A549 treated with GW870086 at 1 μM for 4 hours (cell line): ENCODE data around the gene SAC3D1. TPM values are rescaled to one million over a fixed set of nuclear protein-coding genes. Genes with fewer than 3 reads are reported as not detected.

Source experiments
- total RNA-seq: library from RNA; stranded (reverse); fragments of 200-300 nt; extraction: Qiagen RNA extraction; gene quantifications from 5 replicates; pipeline ENCODE4 v1.2.3, GENCODE V29; 2022; ENCODE audit warnings: low read depth

Gene SAC3D1
- total RNA-seq: 33.6 to 55.1 TPM (median 50.9 TPM) in 5 replicates

GRCh38 chr11:65040847-65041622 is at the start of gene SAC3D1:
TSS of gene SAC3D1 (plus strand) at chr11:65041210. CDS start at chr11:65041293, 83 bp downstream.

DNA sequence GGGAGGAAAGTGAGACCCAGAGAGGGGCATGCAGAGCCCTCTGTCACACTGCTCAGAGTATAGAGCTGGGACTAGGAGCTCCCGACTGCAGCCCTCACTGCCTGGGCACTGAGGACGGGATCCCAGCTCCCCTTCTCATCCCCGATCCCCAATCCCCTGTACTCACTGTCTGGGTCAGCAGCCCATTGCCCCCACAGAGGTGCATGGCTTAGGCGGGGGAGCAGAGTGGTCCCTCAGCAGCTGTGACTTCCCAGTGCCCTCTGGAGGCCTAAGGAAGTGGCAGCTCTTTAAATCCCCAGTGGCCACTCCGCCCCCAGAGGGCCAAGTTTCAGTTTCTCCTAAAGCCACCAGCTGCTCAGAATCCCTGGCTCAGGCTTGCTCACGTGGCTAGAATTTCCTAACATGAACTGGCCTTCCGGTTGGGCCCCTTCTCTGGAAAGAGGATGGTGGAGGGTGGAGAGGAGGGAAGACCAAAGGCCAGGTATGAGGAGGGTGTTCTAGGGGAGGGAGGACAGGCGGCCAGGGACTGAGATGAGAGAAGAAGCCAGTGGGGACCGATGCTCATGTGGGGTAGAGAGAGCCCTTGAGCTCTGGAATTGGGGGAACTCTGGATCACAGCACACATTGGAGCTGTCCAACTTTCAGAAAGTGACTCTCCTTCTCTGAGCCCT is 44.2 kb upstream of the SAC3D1 start, which contains the start of gene BATF2:
BATF2 (minus strand) TSS at position 262 of the 671 bp plus-strand sequence; CDS start at position 205, 57 bp downstream.

GRCh38 chr11:65013888-65014725 is 26.9 kb upstream of the SAC3D1 start, which contains the start of gene ARL2:
TSS of gene ARL2 (plus strand) at chr11:65014160. CDS start at chr11:65014208, 48 bp downstream.

DNA sequence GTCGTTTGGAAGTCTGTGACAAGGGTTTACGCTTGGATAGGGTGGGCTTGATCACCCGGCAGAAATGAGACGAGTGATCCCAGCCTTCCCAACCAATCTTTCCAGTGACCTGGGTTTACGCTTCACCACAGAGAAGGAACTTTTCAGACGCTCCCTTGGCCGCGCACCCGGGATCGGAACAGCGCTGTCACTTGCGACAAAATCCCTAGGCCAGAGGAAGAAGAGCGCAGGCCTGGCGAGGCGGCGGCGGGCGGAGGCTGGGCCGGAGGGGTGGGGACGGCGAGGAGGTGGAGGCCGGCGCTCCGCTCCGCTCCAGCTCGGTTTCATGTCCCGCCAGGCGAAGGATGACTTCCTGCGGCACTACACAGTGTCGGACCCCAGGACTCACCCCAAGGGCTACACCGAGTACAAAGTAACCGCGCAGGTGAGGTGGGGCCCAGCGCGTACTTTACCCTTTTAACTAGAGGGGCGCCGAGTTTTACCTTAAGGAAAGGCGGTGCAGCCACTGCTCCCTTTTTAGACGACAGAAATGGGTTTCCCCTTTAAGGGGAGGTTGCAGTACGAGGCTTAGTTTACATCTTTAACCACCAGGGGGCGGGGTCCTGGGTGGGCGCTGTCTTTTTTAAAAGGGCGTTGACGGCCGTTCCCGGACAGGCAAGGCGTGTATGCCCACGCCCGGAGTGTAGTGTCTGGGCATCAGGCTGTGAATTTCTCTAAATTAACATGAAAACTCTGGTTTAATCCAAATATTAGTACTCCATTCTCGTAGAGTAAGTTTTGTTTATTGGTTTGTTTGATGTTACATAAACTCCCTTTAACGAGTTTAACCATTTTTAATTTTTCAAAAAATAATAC is 13.6 kb upstream of the SAC3D1 start, which contains the start of gene SNX15:
SNX15 (plus strand) TSS at position 227 of the 855 bp plus-strand sequence; CDS start at position 326, 99 bp downstream.

DNA sequence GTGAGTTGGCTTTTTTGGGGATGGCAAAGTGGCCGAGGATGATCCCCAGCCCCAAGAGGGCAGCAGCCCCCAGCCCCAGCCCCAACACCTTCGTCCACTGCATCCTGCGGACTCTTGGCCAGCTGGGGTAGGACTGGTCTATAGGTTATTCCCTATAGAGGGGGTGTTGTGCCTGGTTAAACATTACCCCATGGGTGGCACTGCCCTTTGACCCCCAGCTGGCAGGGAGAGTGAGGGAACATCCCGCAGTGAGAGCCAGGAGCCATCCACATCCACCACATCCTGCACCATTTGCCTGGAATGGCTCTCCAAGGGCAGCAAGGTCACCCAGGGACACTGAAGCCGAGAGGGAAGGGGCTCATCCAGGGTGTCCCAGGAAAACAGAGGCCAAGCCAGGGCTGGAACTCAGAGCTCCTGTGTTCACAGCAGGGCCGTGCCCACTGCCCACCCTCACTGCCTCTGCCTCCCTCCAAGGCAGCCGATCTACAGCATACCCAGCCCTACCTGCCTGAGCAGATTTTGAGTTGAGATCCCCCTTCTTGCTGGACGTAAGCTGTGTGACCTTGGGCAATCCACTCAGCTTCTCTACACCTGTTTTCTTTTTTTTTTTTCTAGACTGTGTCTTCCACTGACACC is 17.5 kb downstream of the SAC3D1 start, which contains the start of gene NAALADL1:
NAALADL1 (minus strand) TSS at position 135 of the 636 bp plus-strand sequence; CDS start at position 103, 32 bp downstream.

DNA sequence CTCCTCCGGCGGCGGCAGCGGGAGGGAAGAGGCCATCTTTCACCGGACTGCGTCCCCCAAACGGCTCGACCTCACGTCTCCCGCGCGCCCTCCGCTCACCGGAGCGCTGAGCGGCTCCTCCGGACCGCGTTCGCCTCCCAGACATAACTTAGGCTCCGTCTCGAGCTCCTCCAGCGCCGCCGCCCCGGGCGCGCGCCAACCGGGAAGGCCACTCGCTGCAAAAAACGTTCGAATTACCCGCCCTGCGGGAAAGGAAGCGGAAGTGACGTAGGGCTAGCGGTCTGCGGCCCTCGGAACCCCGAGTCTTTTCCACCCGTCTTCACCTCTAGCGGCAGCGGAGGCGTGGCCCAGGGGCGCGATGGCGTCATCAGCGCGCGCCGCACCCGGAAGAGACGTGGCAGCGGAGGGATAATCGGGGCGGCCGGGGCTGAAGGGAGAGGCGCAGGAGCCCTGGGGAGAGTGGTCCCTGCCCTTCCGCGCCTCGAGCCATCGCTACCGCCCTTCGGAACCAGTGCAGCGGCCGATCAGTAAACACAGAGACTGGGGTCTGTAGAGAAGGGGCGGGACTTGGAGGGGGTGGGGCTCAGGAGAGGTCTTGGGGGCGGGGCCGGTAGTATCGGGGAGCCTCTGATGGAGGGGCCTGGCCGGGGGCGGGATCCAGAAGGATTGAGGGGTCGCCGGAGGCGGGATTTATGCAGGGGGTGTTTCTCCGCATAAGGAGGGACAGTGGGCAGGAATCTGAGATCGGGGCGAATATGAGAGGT is 43.0 kb downstream of the SAC3D1 start, which contains the start of the genes CDCA5 and ZFPL1:
CDCA5 (minus strand) TSS at position 207 of the 764 bp plus-strand sequence; CDS start at position 145, 62 bp downstream.
ZFPL1 (plus strand) TSS at position 389 of the 764 bp plus-strand sequence. CDS start 477 bp downstream, outside the sequence.

Other genes with a start within 250 kb of the SAC3D1 start
- gene MAP4K2, start 238.0 kb upstream of the SAC3D1 start, total RNA-seq: 6.9 to 9.1 TPM (median 8.0 TPM) in 5 replicates
- 28.7 to 39.3 TPM (median 36.7 TPM) in 5 replicates for gene MEN1, start 230.7 kb upstream of the SAC3D1 start, total RNA-seq
- gene CDC42BPG, start 196.6 kb upstream of the SAC3D1 start, total RNA-seq: 1.1 to 1.8 TPM (median 1.6 TPM) in 5 replicates
- gene EHD1, start 162.6 kb upstream of the SAC3D1 start, total RNA-seq: 104 to 140 TPM (median 129 TPM) in 5 replicates
- gene ATG2A, start 124.0 kb upstream of the SAC3D1 start, total RNA-seq: 12.9 to 22.4 TPM (median 20.8 TPM) in 5 replicates
- gene PPP2R5B, start 116.5 kb upstream of the SAC3D1 start, total RNA-seq: 3.6 to 6.2 TPM (median 4.2 TPM) in 5 replicates
- not detected in 5 replicates for gene GPHA2, start 105.3 kb upstream of the SAC3D1 start, total RNA-seq
- not detected in 5 replicates for gene MAJIN, start 69.1 kb upstream of the SAC3D1 start, total RNA-seq
- 0.61 to 1.3 TPM (median 0.67 TPM) in 5 replicates for gene BATF2, start 44.2 kb upstream of the SAC3D1 start, total RNA-seq
- 157 to 200 TPM (median 182 TPM) in 5 replicates for gene ARL2, start 27.1 kb upstream of the SAC3D1 start, total RNA-seq
- gene SNX15, start 13.8 kb upstream of the SAC3D1 start, total RNA-seq: 20.2 to 23.7 TPM (median 21.5 TPM) in 5 replicates
- gene NAALADL1, start 17.3 kb downstream of the SAC3D1 start, total RNA-seq: not detected in 5 replicates
- gene CDCA5, start 42.8 kb downstream of the SAC3D1 start, total RNA-seq: 56.3 to 73.2 TPM (median 69.6 TPM) in 5 replicates
- 30.8 to 34.6 TPM (median 33.1 TPM) in 5 replicates for gene ZFPL1, start 43.0 kb downstream of the SAC3D1 start, total RNA-seq
- gene VPS51, start 55.0 kb downstream of the SAC3D1 start, total RNA-seq: 50.2 to 54.5 TPM (median 53.0 TPM) in 5 replicates
- 5.3 to 6.8 TPM (median 5.5 TPM) in 5 replicates for gene TM7SF2, start 70.7 kb downstream of the SAC3D1 start, total RNA-seq
- 14.6 to 23.2 TPM (median 21.6 TPM) in 5 replicates for gene ZNHIT2, start 76.5 kb downstream of the SAC3D1 start, total RNA-seq
- gene FAU, start 80.9 kb downstream of the SAC3D1 start, total RNA-seq: 887 to 1,065 TPM (median 962 TPM) in 5 replicates
- 68.9 to 78.3 TPM (median 73.3 TPM) in 5 replicates for gene MRPL49, start 81.1 kb downstream of the SAC3D1 start, total RNA-seq
- gene SYVN1, start 93.3 kb downstream of the SAC3D1 start, total RNA-seq: 30.3 to 41.2 TPM (median 40.5 TPM) in 5 replicates
- gene SPDYC, start 129.0 kb downstream of the SAC3D1 start, total RNA-seq: not detected in 5 replicates
- gene CAPN1, start 140.7 kb downstream of the SAC3D1 start, total RNA-seq: 94.0 to 119 TPM (median 113 TPM) in 5 replicates
- gene POLA2, start 220.8 kb downstream of the SAC3D1 start, total RNA-seq: 11.8 to 20.5 TPM (median 13.7 TPM) in 5 replicates